SJSA1 (cell line): ENCODE measurements around the gene HSP90AB1. TPM values are rescaled to one million over a fixed set of nuclear protein-coding genes. Genes with fewer than 3 reads are reported as not detected.

Source experiments
- total RNA-seq: library from RNA; depleted of rRNA; stranded (reverse); fragments of >200 nt; shearing (Covaris generic); gene quantifications from 2 replicates; pipeline ENCODE4 v1.2.3, GENCODE V29; 2014; rRNA removed

The HSP90AB1 gene
- total RNA-seq, 1 experiment from 2014 or later: 1,548 TPM

Other genes starting within 250 kb of the HSP90AB1 start
- 67.0 and 69.4 TPM in 2 replicates for gene MRPL14, start 119.6 kb upstream of the HSP90AB1 start, total RNA-seq
- 7.1 and 12.7 TPM in 2 replicates for gene TMEM63B, start 119.5 kb upstream of the HSP90AB1 start, total RNA-seq
- not detected in 2 replicates for gene CAPN11, start 88.3 kb upstream of the HSP90AB1 start, total RNA-seq
- 0.53 TPM in 1 of 2 replicates, not detected in the other for gene MYMX, start 30.2 kb upstream of the HSP90AB1 start, total RNA-seq
- 6.7 and 11.0 TPM in 2 replicates for gene SLC29A1, start 23.5 kb upstream of the HSP90AB1 start, total RNA-seq
- 89.9 and 107 TPM in 2 replicates for gene SLC35B2, start 10.4 kb downstream of the HSP90AB1 start, total RNA-seq
- gene NFKBIE, start 18.4 kb downstream of the HSP90AB1 start, total RNA-seq: 17.6 and 37.6 TPM in 2 replicates
- not detected in 2 replicates for gene TMEM151B, start 23.3 kb downstream of the HSP90AB1 start, total RNA-seq
- 11.4 and 12.1 TPM in 2 replicates for gene AARS2, start 66.2 kb downstream of the HSP90AB1 start, total RNA-seq
- gene SPATS1, start 95.5 kb downstream of the HSP90AB1 start, total RNA-seq: not detected in 2 replicates
- 38.0 and 41.2 TPM in 2 replicates for gene CDC5L, start 140.6 kb downstream of the HSP90AB1 start, total RNA-seq